BLaER1 (cell line): ENCODE measurements around the gene CFAP53.

ENCODE experiments used
- H3K27ac ChIP-seq: shearing (Covaris generic); formaldehyde crosslinking; 2 replicates; pipeline ENCODE4 v1.8.1; 2022
- H3K27me3 ChIP-seq: shearing (Covaris generic); formaldehyde crosslinking; 2 replicates; pipeline ENCODE4 v1.8.1; 2022
- H3K36me3 ChIP-seq: shearing (Covaris generic); formaldehyde crosslinking; 2 replicates; pipeline ENCODE4 v1.8.1; 2022
- H3K4me1 ChIP-seq: shearing (Covaris generic); formaldehyde crosslinking; 2 replicates; pipeline ENCODE4 v1.8.1; 2022
- H3K4me2 ChIP-seq: shearing (Covaris generic); formaldehyde crosslinking; 2 replicates; pipeline ENCODE4 v1.8.1; 2022
- H3K4me3 ChIP-seq: shearing (Covaris generic); formaldehyde crosslinking; 2 replicates; pipeline ENCODE4 v1.8.1; 2022
- H3K9ac ChIP-seq: shearing (Covaris generic); formaldehyde crosslinking; 2 replicates; pipeline ENCODE4 v1.8.1; 2022
- H3K9me3 ChIP-seq: shearing (Covaris generic); formaldehyde crosslinking; 2 replicates; pipeline ENCODE4 v1.8.1; 2022
- H4K20me1 ChIP-seq: shearing (Covaris generic); formaldehyde crosslinking; 2 replicates; pipeline ENCODE4 v1.8.1; 2022
- Cebpa-rat ChIP-seq: shearing (Covaris generic); IDR thresholded peaks from 2 replicates; pipeline ENCODE4 v1.8.1; 2022

Gene CFAP53

DNA sequence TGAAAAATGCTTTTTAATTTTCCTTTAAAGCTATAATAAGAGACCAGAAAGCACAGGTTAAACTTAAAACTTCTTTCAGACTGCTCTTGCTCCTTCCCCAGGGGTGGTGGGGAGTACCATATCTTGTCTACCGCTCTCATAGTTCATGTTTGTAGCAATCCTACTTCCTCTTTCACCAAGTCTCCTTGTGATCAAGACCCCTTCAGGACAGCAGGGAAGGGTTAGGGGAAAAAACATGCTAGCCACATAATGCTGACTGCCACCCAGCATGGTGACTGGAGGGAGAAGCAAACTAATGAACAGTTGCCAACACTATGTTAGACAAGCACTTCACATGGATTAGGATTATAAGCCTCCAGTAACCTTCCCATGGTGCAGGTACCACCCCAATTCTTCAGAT lies 79.9 kb downstream of the CFAP53 start:
- H3K36me3 ChIP-seq: no peaks in the 10 kb centered on the region
- H3K27ac ChIP-seq: no peak overlapping the region
- no peaks in the 10 kb centered on the region for H4K20me1 ChIP-seq
- no peak overlapping the region for H3K9ac ChIP-seq
- H3K4me1 ChIP-seq: no peaks in the 10 kb centered on the region
- H3K9me3 ChIP-seq: no peaks in the 10 kb centered on the region
- peaks cover 4% of the 10 kb centered on the region; the same call in 1 of the 2 replicates for H3K27me3 ChIP-seq
- TF ChIP-seq Cebpa-rat: no peak
- H3K4me3 ChIP-seq: no peak overlapping the region
- H3K4me2 ChIP-seq: no peak overlapping the region

DNA sequence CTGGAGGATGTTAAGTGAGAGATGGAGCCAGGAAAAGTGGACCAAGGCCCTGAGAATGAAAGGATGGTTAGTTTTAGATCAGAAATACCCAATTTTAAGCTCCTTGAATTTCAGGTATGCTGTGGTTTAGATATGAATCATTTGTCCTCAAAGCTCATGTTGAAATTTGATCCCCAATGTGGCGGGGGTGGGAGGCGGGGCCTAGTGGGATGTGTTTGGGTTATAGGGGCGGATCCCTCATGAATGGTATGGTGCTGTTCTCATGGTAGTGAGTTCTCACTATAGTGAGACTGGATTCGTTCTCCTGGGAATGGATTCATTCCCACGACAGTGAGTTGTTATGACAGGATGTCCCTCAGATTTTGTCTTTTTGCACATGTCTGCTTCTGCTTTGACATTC lies 82.7 kb downstream of the CFAP53 start:
- no peak overlapping the region for H3K4me2 ChIP-seq
- H3K27ac ChIP-seq: no peak overlapping the region
- no peaks in the 10 kb centered on the region for H4K20me1 ChIP-seq
- H3K9me3 ChIP-seq: no peaks in the 10 kb centered on the region
- no peak for TF ChIP-seq Cebpa-rat
- no peaks in the 10 kb centered on the region for H3K27me3 ChIP-seq
- no peaks in the 10 kb centered on the region for H3K36me3 ChIP-seq
- H3K9ac ChIP-seq: no peak overlapping the region
- H3K4me1 ChIP-seq: no peaks in the 10 kb centered on the region
- no peak overlapping the region for H3K4me3 ChIP-seq

DNA sequence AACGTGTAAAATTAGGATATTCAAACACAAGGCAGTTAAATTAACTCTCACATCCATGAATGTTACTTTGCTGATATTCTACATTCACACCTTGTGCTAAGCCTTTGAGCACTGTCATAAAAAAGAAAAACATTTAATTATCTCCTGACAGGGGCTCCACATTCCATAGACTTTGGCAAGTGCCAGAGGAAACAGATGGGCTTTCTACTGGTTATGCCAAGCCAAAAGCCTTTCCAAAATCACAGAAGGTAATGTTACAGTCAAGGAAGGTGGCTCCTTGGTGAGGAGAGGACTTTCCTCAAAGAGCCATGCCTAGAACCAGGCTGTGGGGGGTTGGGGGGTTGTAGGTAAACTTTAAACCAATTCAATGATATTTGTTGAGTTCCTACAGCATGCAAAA lies 83.8 kb downstream of the CFAP53 start:
- Histone ChIP-seq H3K9ac (no peak overlapping the region), H3K4me3 (no peak overlapping the region), H3K9me3 (no peaks in the 10 kb centered on the region), H3K27ac (no peak overlapping the region), H3K36me3 (no peaks in the 10 kb centered on the region), H4K20me1 (no peaks in the 10 kb centered on the region), H3K4me2 (no peak overlapping the region), H3K27me3 (no peaks in the 10 kb centered on the region), H3K4me1 (no peaks in the 10 kb centered on the region)
- TF ChIP-seq Cebpa-rat: no peak

DNA sequence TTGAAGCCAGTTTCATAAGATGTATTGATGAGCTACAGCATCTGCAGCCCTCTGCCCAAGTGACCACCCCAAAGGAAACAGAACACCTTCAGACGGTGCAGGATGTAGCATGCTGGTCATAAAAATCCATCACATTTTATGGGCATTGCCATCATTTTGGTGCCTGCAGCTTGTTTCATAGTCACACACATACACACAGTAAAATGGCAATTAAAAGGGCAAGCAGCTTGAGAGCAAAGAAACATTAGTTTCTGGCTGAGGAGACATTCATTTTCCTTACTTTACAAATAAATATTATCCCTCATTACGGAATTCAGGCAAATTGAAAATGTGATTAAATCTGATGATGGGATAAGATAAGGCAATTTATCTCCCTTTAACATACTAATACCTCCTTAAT lies 84.7 kb downstream of the CFAP53 start:
- Histone ChIP-seq H3K4me3 (no peak overlapping the region), H3K4me1 (peaks cover under 1% of the 10 kb centered on the region; the same call in 1 of the 2 replicates), H3K9ac (no peak overlapping the region), H3K9me3 (no peaks in the 10 kb centered on the region), H3K27me3 (no peaks in the 10 kb centered on the region), H3K4me2 (no peak overlapping the region), H3K27ac (no peak overlapping the region), H3K36me3 (no peaks in the 10 kb centered on the region), H4K20me1 (no peaks in the 10 kb centered on the region)
- no peak for TF ChIP-seq Cebpa-rat

DNA sequence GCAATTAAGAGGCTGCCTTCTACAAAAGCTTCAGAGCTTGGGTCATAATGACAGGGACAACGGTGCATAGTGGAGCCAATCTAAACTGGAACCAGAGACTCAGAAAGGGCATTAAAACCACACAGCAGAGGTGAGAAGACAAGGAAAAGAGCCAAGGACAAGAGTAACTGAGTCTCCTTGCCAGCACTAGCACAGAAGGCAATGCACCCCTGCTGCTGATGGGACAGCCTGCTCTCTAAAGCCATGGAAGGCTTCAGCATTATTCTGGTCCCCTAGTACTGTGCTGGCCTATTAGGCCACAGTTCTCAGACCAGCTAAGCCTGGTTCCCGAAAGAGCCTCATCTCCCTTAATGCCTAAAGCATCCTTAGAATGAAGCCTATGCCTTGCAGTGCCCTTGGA lies 86.8 kb downstream of the CFAP53 start:
- Histone ChIP-seq H4K20me1 (no peaks in the 10 kb centered on the region), H3K4me2 (no peak overlapping the region), H3K36me3 (no peaks in the 10 kb centered on the region), H3K9ac (no peak overlapping the region), H3K4me1 (peaks cover 11% of the 10 kb centered on the region), H3K27ac (no peak overlapping the region), H3K9me3 (no peaks in the 10 kb centered on the region), H3K27me3 (no peaks in the 10 kb centered on the region), H3K4me3 (no peak overlapping the region)
- no peak for TF ChIP-seq Cebpa-rat

DNA sequence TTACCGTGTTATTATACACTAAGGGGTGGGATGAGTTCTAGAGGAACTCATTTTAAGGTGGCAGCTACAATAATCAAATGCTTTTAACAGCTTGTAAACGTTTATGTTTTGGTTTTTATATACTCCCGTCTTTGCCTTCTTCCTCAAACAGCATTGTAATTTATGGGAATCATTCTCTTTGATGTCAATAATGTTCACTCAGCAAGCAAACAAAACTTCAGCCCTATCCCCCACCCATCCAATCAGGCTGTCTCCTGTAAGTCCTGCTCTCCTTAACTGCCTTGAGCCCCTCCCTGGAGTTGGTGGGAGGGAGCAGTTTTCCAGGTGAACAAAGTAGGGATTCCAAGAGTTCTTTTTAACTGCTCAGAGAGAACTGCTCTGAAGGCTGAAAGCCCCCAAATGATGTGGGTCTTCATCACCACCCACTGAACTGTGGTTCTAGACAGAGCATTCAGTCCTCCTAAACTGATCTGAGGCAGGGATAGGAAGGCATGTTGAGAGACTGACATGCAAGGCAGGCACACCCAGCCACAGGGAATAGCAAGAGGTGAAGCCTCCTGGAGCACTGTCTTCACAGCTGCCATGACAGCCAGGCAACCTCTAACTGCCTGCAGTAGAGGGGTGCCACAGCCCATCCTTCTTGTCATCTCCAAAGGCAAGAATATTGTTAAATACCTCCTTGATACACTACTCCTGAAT lies 88.9 kb downstream of the CFAP53 start:
- H3K4me1 ChIP-seq: peaks cover 11% of the 10 kb centered on the region
- no peak overlapping the region for H3K4me3 ChIP-seq
- no peak overlapping the region for H3K9ac ChIP-seq
- H3K4me2 ChIP-seq: no peak overlapping the region
- no peak overlapping the region for H3K27ac ChIP-seq
- H3K9me3 ChIP-seq: no peaks in the 10 kb centered on the region
- H4K20me1 ChIP-seq: no peaks in the 10 kb centered on the region
- H3K27me3 ChIP-seq: no peaks in the 10 kb centered on the region
- H3K36me3 ChIP-seq: no peaks in the 10 kb centered on the region
- TF ChIP-seq Cebpa-rat: no peak
